Dedifferentiated amniotic fluid mesenchymal stem cell (primary cell): Measurements from ENCODE around the gene TVP23A.
"Not testable (repeated sequence)": the region's sequence is repeated elsewhere in the genome, so short reads cannot be mapped to it uniquely, and the experiment has no call there.

Source experiments
- DNase-seq: peaks from one replicate; pipeline ENCODE4 v3.0.0-alpha.2; 2016; ENCODE audit errors: extremely low spot score

Gene TVP23A

DNA sequence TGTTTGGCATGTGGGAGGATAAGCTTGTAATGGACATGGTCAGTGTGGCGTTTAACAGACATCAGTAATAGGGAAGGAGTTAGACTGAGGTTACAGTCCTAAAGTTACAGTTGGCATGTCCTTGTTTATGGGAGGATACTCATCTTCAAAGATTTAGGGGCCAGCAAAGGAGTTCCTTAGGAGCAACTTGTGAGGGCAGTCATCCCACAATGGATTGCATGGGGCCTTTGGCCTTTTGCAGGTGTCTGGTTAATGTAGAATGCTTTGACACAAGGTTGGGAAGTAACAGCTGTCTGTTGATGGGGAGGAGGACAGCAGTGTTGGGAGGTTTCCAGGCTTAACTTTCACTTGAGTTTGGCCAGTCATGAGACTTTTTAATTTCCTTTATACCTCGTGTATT, 72.8 kb downstream of the TVP23A start:
- DNase-seq, result no peak

GRCh38 chr16:10744370-10745030, 74.1 kb downstream of the TVP23A start:
- DNase-seq, result peak; percentile 15

GRCh38 chr16:10743610-10744369, 74.8 kb downstream of the TVP23A start, which contains the start of gene NUBP1:
Gene NUBP1, plus strand, starts transcription at chr16:10743842. Its CDS starts 22 bp downstream, at chr16:10743864.
- peak; percentile 98 for DNase-seq

GRCh38 chr16:10743227-10743609, 75.4 kb downstream of the TVP23A start:
- no peak for DNase-seq

GRCh38 chr16:10741844-10742243, 76.8 kb downstream of the TVP23A start:
- DNase-seq, result no peak

DNA sequence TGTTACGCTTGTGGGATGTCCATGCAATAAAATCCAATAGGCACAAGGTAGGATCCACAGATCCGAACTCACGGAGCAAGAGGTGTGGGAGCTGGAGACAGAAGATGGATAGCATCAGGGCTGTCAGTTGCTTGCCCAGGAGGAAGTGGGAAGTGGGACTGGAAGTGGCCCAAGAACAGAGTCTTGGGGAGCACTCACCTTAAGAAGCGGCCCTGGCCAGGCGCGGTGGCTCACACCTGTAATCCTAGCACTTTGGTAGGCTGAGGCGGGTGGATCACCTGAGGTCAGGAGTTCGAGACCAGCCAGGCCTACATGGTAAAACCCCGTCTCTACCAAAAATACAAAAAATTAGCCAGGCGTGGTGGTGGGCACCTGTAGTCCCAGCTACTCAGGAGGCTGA, 77.3 kb downstream of the TVP23A start:
- not testable (repeated sequence) for DNase-seq

GRCh38 chr16:10740845-10741208, 77.8 kb downstream of the TVP23A start:
- no peak for DNase-seq

- DNase-seq, result no peak
Observed at GRCh38 chr16:10740000-10740844, 78.4 kb downstream of the TVP23A start.

DNA sequence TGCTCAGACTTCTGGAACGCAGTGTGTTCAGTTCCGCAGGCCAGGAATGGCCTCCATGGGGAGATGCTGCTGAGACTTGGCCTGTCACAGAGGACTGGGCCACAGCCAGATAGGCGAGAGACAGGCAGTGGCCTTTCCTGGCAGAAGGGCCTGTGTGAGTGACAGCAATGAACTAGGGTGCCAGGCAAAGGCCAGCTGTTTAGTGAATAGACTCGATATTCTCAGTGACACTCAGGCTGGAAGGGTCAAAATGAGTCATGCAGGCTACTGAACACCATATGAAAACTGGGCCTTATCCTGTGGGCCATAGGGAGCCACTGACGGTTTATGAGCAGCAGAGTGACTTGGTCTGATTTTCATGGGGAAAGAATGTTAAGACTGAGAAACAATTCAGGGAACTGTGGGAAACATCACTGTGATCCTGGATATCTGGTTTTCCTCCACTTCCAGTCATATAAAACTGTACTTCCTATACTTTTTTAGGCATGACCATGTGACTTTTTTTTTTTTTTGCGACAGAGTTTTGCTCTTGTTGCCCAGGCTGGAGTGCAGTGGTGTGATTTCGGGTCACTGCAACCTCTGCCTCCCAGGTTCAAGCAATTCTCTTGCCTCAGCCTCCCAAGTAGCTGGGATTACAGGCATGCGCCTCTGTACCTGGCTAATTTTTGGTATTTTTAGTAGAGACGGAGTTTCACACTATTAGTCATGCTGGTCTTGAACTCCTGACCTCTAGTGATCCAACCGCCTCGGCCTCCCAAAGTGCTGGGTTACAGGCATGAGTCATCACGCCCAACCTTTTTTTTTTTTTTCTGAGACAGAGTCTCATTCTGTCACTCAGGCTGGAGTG, 80.1 kb downstream of the TVP23A start:
- DNase-seq, result no peak

- DNase-seq, result peak; percentile 47
Observed at GRCh38 chr16:10737068-10737625, 81.4 kb downstream of the TVP23A start.

- DNase-seq, result no peak
Observed at GRCh38 chr16:10731790-10732189, 86.8 kb downstream of the TVP23A start.

GRCh38 chr16:10729104-10730048, 89.2 kb downstream of the TVP23A start:
- peak; percentile 48 for DNase-seq

DNA sequence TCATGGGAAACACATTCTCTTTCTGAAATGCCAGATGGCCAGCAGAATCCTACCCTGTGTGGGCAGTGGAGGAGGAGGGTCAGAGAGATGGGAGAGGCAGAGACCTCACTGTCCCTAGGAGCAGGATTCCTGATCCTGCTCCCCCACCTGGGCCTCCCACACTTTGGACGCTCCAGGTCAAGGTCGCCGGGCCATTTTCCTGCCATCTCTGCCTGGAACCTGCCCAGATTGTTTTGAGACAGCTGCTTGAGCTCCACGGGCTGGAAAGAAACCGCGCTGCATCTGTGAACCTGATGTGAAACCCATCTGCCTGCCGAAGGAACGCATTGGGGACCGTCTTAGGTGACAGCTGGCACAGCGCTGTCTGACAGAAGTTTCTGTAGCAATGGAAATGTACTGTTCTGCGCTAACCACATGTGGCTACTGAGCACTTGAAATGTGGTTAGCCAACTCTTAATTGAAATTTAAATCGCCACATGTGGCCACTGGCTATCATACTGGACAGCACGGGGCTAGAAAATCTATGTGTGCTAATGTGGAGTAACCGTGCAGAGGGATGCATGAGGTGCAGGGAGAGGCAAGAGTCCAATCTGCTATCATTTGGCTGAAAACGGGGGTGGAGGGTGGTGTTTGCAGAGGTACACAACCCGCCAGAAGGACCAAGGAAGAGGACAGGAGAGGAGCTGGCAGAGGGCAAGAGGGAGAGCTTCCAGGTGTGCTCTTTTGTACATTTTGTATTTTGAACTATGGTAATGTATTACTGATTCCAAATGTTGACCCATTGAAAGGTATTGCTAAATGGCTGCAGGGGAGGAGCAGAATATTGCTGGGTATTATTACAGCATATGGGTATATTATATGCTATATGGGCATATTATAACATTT, 90.3 kb downstream of the TVP23A start:
- DNase-seq, result no peak
